A549 (cell line): ENCODE data around the gene GPI. TPM values are rescaled to one million over a fixed set of nuclear protein-coding genes. Genes with fewer than 3 reads are reported as not detected.
A peak's percentile ranks its signal among the peaks of the same experiment; 100 is the strongest.

Experiments used
- ATAC-seq, 2 experiments: fragments of 200-7000 bp in 1 of 2; fragments of >200 bp in 1 of 2; cut with Nextera tagmentation in 1 of 2; cut with Tn5 transposase in 1 of 2; 3 replicates each; pipeline versions ENCODE4 v1.8.0 to v1.9.1; 2018 to 2020; ENCODE audit warnings: mild to moderate bottlenecking in 1 of 2, moderate library complexity in 1 of 2
- CTCF ChIA-PET: fragments of 300-600 bp; sonication (Branson Sonifier 250); formaldehyde crosslinking; extraction: SDS; loops from one replicate; lab custom pipeline; 2021; ENCODE audit warnings: antibody characterized with exemption, inconsistent platforms; lab: Yijun Ruan, JAX
- POLR2A ChIA-PET: fragments of 350-600 bp; formaldehyde crosslinking; extraction: SDS; loops from one replicate; lab custom pipeline; 2021; ENCODE audit warnings: antibody characterized with exemption, inconsistent platforms; lab: Yijun Ruan, JAX
- DNase-seq, 2 experiments: peaks; one replicate each; pipeline versions ENCODE4 v3.0.0 to v3.0.0-alpha.2; 2011 to 2016; ENCODE audit warnings: low read depth in 1 of 2, low spot score in 1 of 2
- FAIRE-seq: peaks from 2 replicates; lab custom pipeline; 2011; peaks lifted over from hg19 to GRCh38; lab: Jason Lieb, UNC
- H3K27ac ChIP-seq, 2 experiments: fragments of >200 bp; sonication (Bioruptor Twin); formaldehyde crosslinking; 3 replicates each; pipeline ENCODE4 v1.5.1; 2016 to 2017
- H3K4me1 ChIP-seq: fragments of >200 bp; sonication (Bioruptor Twin); formaldehyde crosslinking; 3 replicates; pipeline ENCODE4 v1.6.1; 2016
- H3K4me2 ChIP-seq: fragments of >200 bp; sonication (Bioruptor Twin); formaldehyde crosslinking; 3 replicates; pipeline ENCODE4 v1.6.1; 2016
- H3K4me3 ChIP-seq: fragments of >200 bp; sonication (Bioruptor Twin); formaldehyde crosslinking; 3 replicates; pipeline ENCODE4 v1.5.1; 2016
- H3K9me3 ChIP-seq: fragments of >200 bp; sonication (Bioruptor Twin); formaldehyde crosslinking; 3 replicates; pipeline ENCODE4 v1.6.1; 2016
- BHLHE40 ChIP-seq: IDR thresholded peaks from 2 replicates; pipeline ENCODE4 v1.6.1; 2012; ENCODE audit warnings: low read depth, low read length, inconsistent platforms
- CEBPB ChIP-seq, 2 experiments: fragments of >200 bp in 1 of 2; sonication (Bioruptor Twin) in 1 of 2; formaldehyde crosslinking in 1 of 2; IDR thresholded peaks; 2 replicates each; pipeline ENCODE4 v1.6.1; 2012 to 2016
- EHF ChIP-seq: fragments of 250-450 bp; sonication (Bioruptor Pico); IDR thresholded peaks from 2 replicates; pipeline ENCODE4 v1.5.0; 2020; ENCODE audit warnings: mild to moderate bottlenecking
- EP300 ChIP-seq, 2 experiments: fragments of >200 bp; sonication (Bioruptor Twin); formaldehyde crosslinking; IDR thresholded peaks; 2 replicates in 1 of 2; 3 replicates in 1 of 2; pipeline ENCODE4 v1.6.1; 2016 to 2017
- FOSB ChIP-seq: fragments of 250-450 bp; sonication (Bioruptor Pico); IDR thresholded peaks from 2 replicates; pipeline ENCODE4 v1.5.0; 2020; ENCODE audit warnings: mild to moderate bottlenecking, moderate library complexity
- GATA3 ChIP-seq: IDR thresholded peaks from 2 replicates; pipeline ENCODE4 v1.6.1; 2012; ENCODE audit warnings: borderline replicate concordance
- HOXB5 ChIP-seq: fragments of 250-450 bp; sonication (Bioruptor Pico); IDR thresholded peaks from 2 replicates; pipeline ENCODE4 v1.5.0; 2020; ENCODE audit warnings: mild to moderate bottlenecking, moderate library complexity
- KDM1A ChIP-seq: fragments of 200-600 bp; sonication (generic); IDR thresholded peaks from 2 replicates; pipeline ENCODE4 v1.6.1; 2016; ENCODE audit warnings: low read depth, mild to moderate bottlenecking
- MAFK ChIP-seq: fragments of 450-650 bp; IDR thresholded peaks from 2 replicates; pipeline ENCODE4 v1.6.1; 2014; ENCODE audit not compliant: partially characterized antibody
- MYC ChIP-seq: IDR thresholded peaks from 2 replicates; pipeline ENCODE4 v1.6.1; 2012; ENCODE audit warnings: mild to moderate bottlenecking, inconsistent platforms, low read length, improper control_type of control experiment, borderline replicate concordance
- NFE2L2 ChIP-seq: fragments of 150-350 bp; conservative IDR thresholded peaks from 2 replicates; pipeline ENCODE4 v1.6.1; 2014; ENCODE audit warnings: low read length
- NPAS2 ChIP-seq: fragments of 250-450 bp; sonication (Bioruptor Pico); IDR thresholded peaks from 2 replicates; pipeline ENCODE4 v1.8.0; 2022; ENCODE audit warnings: mild to moderate bottlenecking, moderate library complexity, borderline replicate concordance
- POLR2A ChIP-seq: IDR thresholded peaks from 2 replicates; pipeline ENCODE4 v1.6.1; 2012; ENCODE audit warnings: mild to moderate bottlenecking, low read length
- POLR2AphosphoS2 ChIP-seq: conservative IDR thresholded peaks from 2 replicates; pipeline ENCODE4 v1.6.1; 2012; ENCODE audit warnings: low read length, improper control_type of control experiment, inconsistent platforms
- RAD21 ChIP-seq, 2 experiments: fragments of >200 bp in 1 of 2; sonication (Bioruptor Twin) in 1 of 2; formaldehyde crosslinking in 1 of 2; IDR thresholded peaks in 1 of 2; conservative IDR thresholded peaks in 1 of 2; 2 replicates in 1 of 2; 3 replicates in 1 of 2; pipeline ENCODE4 v1.6.1; 2012 to 2018; ENCODE audit warnings: inconsistent platforms in 1 of 2
- RARB ChIP-seq: fragments of 250-450 bp; sonication (Bioruptor Pico); IDR thresholded peaks from 2 replicates; pipeline ENCODE4 v1.8.0; 2021; ENCODE audit warnings: mild to moderate bottlenecking, moderate library complexity
- RCOR1 ChIP-seq: fragments of 150-350 bp; IDR thresholded peaks from 2 replicates; pipeline ENCODE4 v1.6.1; 2014; ENCODE audit warnings: antibody characterized with exemption, low read length, low read depth
- RNF2 ChIP-seq: fragments of 200-600 bp; sonication (generic); IDR thresholded peaks from 2 replicates; pipeline ENCODE4 v1.6.1; 2016; ENCODE audit warnings: low read depth, mild to moderate bottlenecking, antibody characterized with exemption, moderate library complexity, borderline replicate concordance
- SMC3 ChIP-seq: fragments of >200 bp; sonication (Bioruptor Twin); formaldehyde crosslinking; IDR thresholded peaks from 3 replicates; pipeline ENCODE4 v1.6.1; 2018; ENCODE audit warnings: inconsistent platforms
- SREBF2 ChIP-seq: fragments of 450-650 bp; IDR thresholded peaks from 2 replicates; pipeline ENCODE4 v1.6.1; 2014; ENCODE audit warnings: mild to moderate bottlenecking, moderate library complexity
- TFCP2L1 ChIP-seq: fragments of 250-450 bp; sonication (Bioruptor Pico); IDR thresholded peaks from 2 replicates; pipeline ENCODE4 v1.5.0; 2021; ENCODE audit warnings: mild to moderate bottlenecking
- ZFP36 ChIP-seq: fragments of 450-650 bp; IDR thresholded peaks from 2 replicates; pipeline ENCODE4 v1.6.1; 2014; ENCODE audit warnings: borderline replicate concordance; ENCODE audit not compliant: partially characterized antibody
- ZNF302 ChIP-seq: fragments of 250-450 bp; sonication (Bioruptor Pico); IDR thresholded peaks from 2 replicates; pipeline ENCODE4 v1.9.0; 2021; ENCODE audit warnings: inconsistent platforms, mild to moderate bottlenecking, moderate library complexity
- WGBS: methylation state at CpG from one replicate; pipeline ENCODE4 v1.1.6; 2017; ENCODE audit errors: missing lambda C conversion rate; 5-methylcytosine and 5-hydroxymethylcytosine counted together
- polyA plus RNA-seq, 4 experiments: library from polyadenylated mRNA; depleted of rRNA in 3 of 4; stranded (reverse); fragments of >200 nt; fragmentation: RNase III in 1 of 4; extraction: RNeasy Plus Mini Kit Qiagen cat#74134 plus additional on column Dnase treatment in 1 of 4; gene quantifications; 2 replicates in 3 of 4; 3 replicates in 1 of 4; pipeline ENCODE4 v1.2.3, GENCODE V29; 2011 to 2017
- TF ChIP-seq, protein P1 (sequence below): IDR thresholded peaks from 2 replicates; pipeline ENCODE4 v1.6.1; 2012
- TF ChIP-seq, protein P2 (sequence below): fragments of >200 bp; sonication (Bioruptor Twin); formaldehyde crosslinking; IDR thresholded peaks from 3 replicates; pipeline ENCODE4 v1.5.1; 2016
- TF ChIP-seq, protein P3 (sequence below): IDR thresholded peaks from 2 replicates; pipeline ENCODE4 v1.6.1; 2012; ENCODE audit warnings: low read depth, borderline replicate concordance
- TF ChIP-seq, protein P4 (sequence below): fragments of 250-450 bp; sonication (Bioruptor Pico); IDR thresholded peaks from 2 replicates; pipeline ENCODE4 v1.5.0; 2020; ENCODE audit warnings: low read depth, mild to moderate bottlenecking, moderate library complexity
- TF ChIP-seq, protein P5 (sequence below): fragments of 450-650 bp; IDR thresholded peaks from 2 replicates; pipeline ENCODE4 v1.6.1; 2014; ENCODE audit warnings: antibody characterized with exemption
- TF ChIP-seq, protein P6 (sequence below): fragments of 250-450 bp; sonication (Bioruptor Pico); IDR thresholded peaks from 2 replicates; pipeline ENCODE4 v1.5.0; 2021; ENCODE audit warnings: mild to moderate bottlenecking, moderate library complexity, borderline replicate concordance

Gene GPI
- polyA plus RNA-seq, 2 of the 4 experiments (the other 2 are of a cell fraction), result 548 to 565 TPM

DNA sequence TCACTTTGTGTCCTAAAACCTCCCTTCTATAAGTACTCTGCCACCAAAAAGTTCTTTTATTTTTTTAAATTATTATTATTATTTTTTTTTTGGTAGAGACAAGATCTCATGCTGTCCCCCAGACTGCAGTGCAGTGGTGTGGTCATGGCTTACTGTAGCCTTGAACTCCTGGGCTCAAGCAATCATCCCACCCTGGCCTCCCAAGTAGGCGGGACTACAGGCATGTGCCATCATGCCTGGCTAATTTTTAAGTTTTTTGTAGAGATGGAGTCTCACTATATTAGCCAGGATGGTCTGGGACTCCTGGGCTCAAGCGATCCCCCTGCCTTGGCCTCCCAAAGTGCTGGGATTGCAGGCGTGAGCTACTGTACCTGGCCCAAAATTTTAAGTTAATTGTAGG is 29.1 kb upstream of the GPI start (continued):
- TF ChIP-seq, protein P1, sequence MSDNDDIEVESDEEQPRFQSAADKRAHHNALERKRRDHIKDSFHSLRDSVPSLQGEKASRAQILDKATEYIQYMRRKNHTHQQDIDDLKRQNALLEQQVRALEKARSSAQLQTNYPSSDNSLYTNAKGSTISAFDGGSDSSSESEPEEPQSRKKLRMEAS, result no peak
- TF ChIP-seq EHF (CRISPR knock-in tag) (no peak), MYC (no peak)

DNA sequence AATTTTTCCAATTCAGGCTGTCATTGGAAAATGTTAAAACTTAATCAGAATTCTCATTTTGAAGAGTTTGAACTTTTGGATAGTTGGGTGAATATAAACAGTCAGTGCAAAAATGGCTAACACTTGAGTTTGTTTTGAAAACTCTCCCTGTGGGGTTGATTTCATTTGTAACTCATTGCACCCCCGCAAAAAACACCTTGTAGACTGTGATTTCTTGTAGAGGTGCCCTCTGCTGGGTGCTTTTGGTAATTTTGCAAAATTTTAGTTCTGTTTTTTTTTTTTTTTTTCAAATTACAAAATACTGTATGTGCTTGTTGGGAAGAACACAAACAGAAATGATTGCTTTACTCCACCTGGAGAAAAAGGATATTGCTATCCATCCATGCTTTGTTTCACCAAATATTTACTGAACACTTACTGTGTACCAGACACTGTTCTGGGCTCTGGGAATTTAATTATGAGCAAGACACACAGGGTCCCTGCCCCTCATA is 28.2 kb upstream of the GPI start:
- peaks cover 5% of the 10 kb centered on the region; the same call in 2 of the 3 replicates for H3K4me1 ChIP-seq
- WGBS, result 5% methylated on average over 1 of the region's 1 CpG
- H3K27ac ChIP-seq, result no peak overlapping the region
- TF ChIP-seq RAD21 (conservative IDR thresholded peaks at IDR 0.05 in 1 of 2, IDR thresholded peaks at IDR 0.05 in 1 of 2), result peak; percentile 65 to 71
- no peak for TF ChIP-seq POLR2AphosphoS2
- TF ChIP-seq, protein P2, sequence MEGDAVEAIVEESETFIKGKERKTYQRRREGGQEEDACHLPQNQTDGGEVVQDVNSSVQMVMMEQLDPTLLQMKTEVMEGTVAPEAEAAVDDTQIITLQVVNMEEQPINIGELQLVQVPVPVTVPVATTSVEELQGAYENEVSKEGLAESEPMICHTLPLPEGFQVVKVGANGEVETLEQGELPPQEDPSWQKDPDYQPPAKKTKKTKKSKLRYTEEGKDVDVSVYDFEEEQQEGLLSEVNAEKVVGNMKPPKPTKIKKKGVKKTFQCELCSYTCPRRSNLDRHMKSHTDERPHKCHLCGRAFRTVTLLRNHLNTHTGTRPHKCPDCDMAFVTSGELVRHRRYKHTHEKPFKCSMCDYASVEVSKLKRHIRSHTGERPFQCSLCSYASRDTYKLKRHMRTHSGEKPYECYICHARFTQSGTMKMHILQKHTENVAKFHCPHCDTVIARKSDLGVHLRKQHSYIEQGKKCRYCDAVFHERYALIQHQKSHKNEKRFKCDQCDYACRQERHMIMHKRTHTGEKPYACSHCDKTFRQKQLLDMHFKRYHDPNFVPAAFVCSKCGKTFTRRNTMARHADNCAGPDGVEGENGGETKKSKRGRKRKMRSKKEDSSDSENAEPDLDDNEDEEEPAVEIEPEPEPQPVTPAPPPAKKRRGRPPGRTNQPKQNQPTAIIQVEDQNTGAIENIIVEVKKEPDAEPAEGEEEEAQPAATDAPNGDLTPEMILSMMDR, result peak; percentile 95
- no peak for TF ChIP-seq NFE2L2
- TF ChIP-seq MYC, result no peak
- no peak for TF ChIP-seq SREBF2
- no peak for TF ChIP-seq ZFP36
- no peak for TF ChIP-seq RCOR1
- no peak for TF ChIP-seq RNF2
- no peak for TF ChIP-seq POLR2A
- TF ChIP-seq CEBPB (IDR thresholded peaks at IDR 0.05), result peak in 1 of 2 experiments; percentile 50; a peak in 2 of 4 replicates
- TF ChIP-seq, protein P3, sequence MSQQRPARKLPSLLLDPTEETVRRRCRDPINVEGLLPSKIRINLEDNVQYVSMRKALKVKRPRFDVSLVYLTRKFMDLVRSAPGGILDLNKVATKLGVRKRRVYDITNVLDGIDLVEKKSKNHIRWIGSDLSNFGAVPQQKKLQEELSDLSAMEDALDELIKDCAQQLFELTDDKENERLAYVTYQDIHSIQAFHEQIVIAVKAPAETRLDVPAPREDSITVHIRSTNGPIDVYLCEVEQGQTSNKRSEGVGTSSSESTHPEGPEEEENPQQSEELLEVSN, result no peak
- TF ChIP-seq GATA3, result no peak
- peak; percentile 89 for TF ChIP-seq SMC3
- no peak for TF ChIP-seq HOXB5
- TF ChIP-seq, protein P4, sequence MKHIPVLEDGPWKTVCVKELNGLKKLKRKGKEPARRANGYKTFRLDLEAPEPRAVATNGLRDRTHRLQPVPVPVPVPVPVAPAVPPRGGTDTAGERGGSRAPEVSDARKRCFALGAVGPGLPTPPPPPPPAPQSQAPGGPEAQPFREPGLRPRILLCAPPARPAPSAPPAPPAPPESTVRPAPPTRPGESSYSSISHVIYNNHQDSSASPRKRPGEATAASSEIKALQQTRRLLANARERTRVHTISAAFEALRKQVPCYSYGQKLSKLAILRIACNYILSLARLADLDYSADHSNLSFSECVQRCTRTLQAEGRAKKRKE (CRISPR knock-in tag), result no peak
- TF ChIP-seq NPAS2 (CRISPR knock-in tag), result no peak
- TF ChIP-seq KDM1A, result no peak
- TF ChIP-seq MAFK, result no peak
- FAIRE-seq (peak; percentile 86), ATAC-seq (peak; percentile 45 to 67; a peak in 4 of 6 replicates), DNase-seq (peak; percentile 46 to 51)
- ChIA-PET POLR2A (no interaction called here), CTCF (interaction anchor here (0.6 to 25.0 kb wide), 28 partner anchors 9 to 559 kb away, joined by 3 to 348 read pairs (median 4); no protein-coding TSS in a partner anchor)
- H3K4me2 ChIP-seq, result no peak overlapping the region
- no peak overlapping the region for H3K4me3 ChIP-seq
- H3K9me3 ChIP-seq, result no peaks in the 10 kb centered on the region

DNA sequence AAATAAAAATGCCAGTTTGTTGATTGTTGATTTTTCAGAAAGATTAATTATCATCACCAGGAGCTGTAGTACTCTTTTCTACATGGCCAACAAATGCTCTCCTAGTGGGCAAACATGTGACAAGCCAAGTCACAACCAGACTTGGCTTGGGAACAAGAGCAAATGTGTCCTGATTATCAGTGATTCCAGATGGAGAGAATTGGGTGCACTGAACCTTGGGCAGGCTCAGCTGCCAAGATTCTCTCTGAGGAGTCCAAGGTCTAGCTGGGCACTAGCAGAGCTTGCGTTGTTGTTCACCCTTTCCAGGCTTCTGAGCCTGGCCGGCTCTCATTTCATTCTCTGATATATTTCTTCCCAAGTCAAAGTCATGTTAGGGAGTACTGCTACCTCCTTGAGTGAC is 27.3 kb upstream of the GPI start:
- WGBS, result 95% methylated on average over 2 of the region's 2 CpGs
- no peak for DNase-seq
- no peak for ATAC-seq
- no peak overlapping the region for H3K4me3 ChIP-seq
- H3K4me1 ChIP-seq, result peaks cover 5% of the 10 kb centered on the region; the same call in 2 of the 3 replicates
- ChIA-PET CTCF (interaction anchor here (0.6 to 25.0 kb wide), 31 partner anchors 12 to 941 kb away, joined by 3 to 348 read pairs (median 4); no protein-coding TSS in a partner anchor), POLR2A (no interaction called here)
- TF ChIP-seq KDM1A (no peak), MYC (no peak), BHLHE40 (no peak), FOSB (CRISPR knock-in tag) (no peak), EP300 (IDR thresholded peaks at IDR 0.05) (no peak), RNF2 (no peak), TFCP2L1 (CRISPR knock-in tag) (no peak), EHF (CRISPR knock-in tag) (no peak), HOXB5 (no peak), NFE2L2 (no peak), NPAS2 (CRISPR knock-in tag) (no peak), ZNF302 (CRISPR knock-in tag) (no peak), RARB (no peak)
- TF ChIP-seq, protein P5, sequence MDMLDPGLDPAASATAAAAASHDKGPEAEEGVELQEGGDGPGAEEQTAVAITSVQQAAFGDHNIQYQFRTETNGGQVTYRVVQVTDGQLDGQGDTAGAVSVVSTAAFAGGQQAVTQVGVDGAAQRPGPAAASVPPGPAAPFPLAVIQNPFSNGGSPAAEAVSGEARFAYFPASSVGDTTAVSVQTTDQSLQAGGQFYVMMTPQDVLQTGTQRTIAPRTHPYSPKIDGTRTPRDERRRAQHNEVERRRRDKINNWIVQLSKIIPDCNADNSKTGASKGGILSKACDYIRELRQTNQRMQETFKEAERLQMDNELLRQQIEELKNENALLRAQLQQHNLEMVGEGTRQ, result no peak
- TF ChIP-seq, protein P6, sequence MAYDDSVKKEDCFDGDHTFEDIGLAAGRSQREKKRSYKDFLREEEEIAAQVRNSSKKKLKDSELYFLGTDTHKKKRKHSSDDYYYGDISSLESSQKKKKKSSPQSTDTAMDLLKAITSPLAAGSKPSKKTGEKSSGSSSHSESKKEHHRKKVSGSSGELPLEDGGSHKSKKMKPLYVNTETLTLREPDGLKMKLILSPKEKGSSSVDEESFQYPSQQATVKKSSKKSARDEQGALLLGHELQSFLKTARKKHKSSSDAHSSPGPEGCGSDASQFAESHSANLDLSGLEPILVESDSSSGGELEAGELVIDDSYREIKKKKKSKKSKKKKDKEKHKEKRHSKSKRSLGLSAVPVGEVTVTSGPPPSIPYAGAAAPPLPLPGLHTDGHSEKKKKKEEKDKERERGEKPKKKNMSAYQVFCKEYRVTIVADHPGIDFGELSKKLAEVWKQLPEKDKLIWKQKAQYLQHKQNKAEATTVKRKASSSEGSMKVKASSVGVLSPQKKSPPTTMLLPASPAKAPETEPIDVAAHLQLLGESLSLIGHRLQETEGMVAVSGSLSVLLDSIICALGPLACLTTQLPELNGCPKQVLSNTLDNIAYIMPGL (CRISPR knock-in tag), result no peak
- FAIRE-seq, result peak; percentile 51
- H3K4me2 ChIP-seq, result no peak overlapping the region
- H3K27ac ChIP-seq, result no peak overlapping the region
- no peaks in the 10 kb centered on the region for H3K9me3 ChIP-seq
